Fibroblast of skin of abdomen (primary cell): Measurements from ENCODE around the gene MAGEH1.

Experiments used
- DNase-seq: peaks from one replicate; pipeline ENCODE4 v3.0.0-alpha.2; 2013

The MAGEH1 gene

DNA sequence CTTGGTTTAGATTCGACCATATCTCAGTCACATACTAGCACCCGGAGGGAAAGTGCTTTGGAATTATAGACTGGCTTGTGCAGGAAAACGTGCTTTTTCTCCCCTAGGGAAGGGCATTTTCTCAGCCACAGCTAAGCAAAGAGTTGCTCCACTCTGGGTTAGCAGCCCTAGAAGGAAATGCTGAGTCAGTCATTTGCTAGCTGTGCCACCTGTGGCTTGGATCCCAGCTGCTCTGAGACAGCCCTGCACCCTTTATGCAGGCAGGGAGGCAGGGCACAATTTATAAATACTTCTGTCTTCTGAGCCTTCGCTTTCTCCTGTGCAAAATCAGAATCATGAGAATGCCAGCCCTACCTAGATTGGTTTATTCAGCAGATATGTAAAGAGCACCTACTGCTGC, 39.0 kb downstream of the MAGEH1 start:
- DNase-seq = no peak
